Liver (tissue), 9 donors: ENCODE results near the gene NEURL3. TPM values are rescaled to one million over a fixed set of nuclear protein-coding genes. Genes with fewer than 3 reads are reported as not detected.

Source experiments
- DNase-seq: peaks from one replicate; pipeline ENCODE4 v3.0.0-alpha.2; 2017; ENCODE audit warnings: low spot score
- H3K27ac ChIP-seq, 2 donors: one replicate each; pipeline ENCODE4 v1.7.0; 2013; ENCODE audit warnings: inconsistent platforms in 2 of 2, low read length in 2 of 2, control low read depth in 1 of 2, low read depth in 1 of 2, mild to moderate bottlenecking in 1 of 2
- H3K27me3 ChIP-seq, 4 donors: one replicate each; pipeline versions ENCODE4 v1.6.1 to v1.7.0; 2013; ENCODE audit warnings: low read length in 3 of 4, inconsistent platforms in 1 of 4, mild to moderate bottlenecking in 1 of 4, moderate library complexity in 1 of 4; ENCODE audit not compliant: control insufficient read depth in 4 of 4, insufficient read depth in 4 of 4
- H3K36me3 ChIP-seq, 4 donors: one replicate each; pipeline versions ENCODE4 v1.6.1 to v1.7.0; 2013; ENCODE audit warnings: low read length in 3 of 4, mild to moderate bottlenecking in 3 of 4, low read depth in 1 of 4, moderate library complexity in 1 of 4; ENCODE audit not compliant: control insufficient read depth in 4 of 4, insufficient read depth in 3 of 4
- H3K4me1 ChIP-seq, 4 donors: one replicate each; pipeline versions ENCODE4 v1.6.1 to v1.7.0; 2013; ENCODE audit warnings: low read length in 3 of 4, mild to moderate bottlenecking in 3 of 4, moderate library complexity in 1 of 4; ENCODE audit not compliant: control insufficient read depth in 4 of 4, insufficient read depth in 4 of 4
- H3K4me3 ChIP-seq, 3 donors: one replicate each; pipeline versions ENCODE4 v1.6.1 to v1.7.0; 2013; ENCODE audit warnings: low read length in 3 of 3, control low read depth in 1 of 3, low read depth in 1 of 3, mild to moderate bottlenecking in 1 of 3
- H3K9ac ChIP-seq, 2 donors: one replicate each; pipeline ENCODE4 v1.7.0; 2013; ENCODE audit warnings: low read length in 2 of 2, mild to moderate bottlenecking in 2 of 2, moderate library complexity in 2 of 2, control low read depth in 1 of 2, low read depth in 1 of 2
- H3K9me3 ChIP-seq, 4 donors: one replicate each; pipeline versions ENCODE4 v1.6.1 to v1.7.0; 2013; ENCODE audit warnings: low read length in 3 of 4; ENCODE audit not compliant: control insufficient read depth in 4 of 4
- EGR1 ChIP-seq, 2 donors: IDR thresholded peaks; 2 replicates each; pipeline ENCODE4 v1.6.1; 2016 to 2018; ENCODE audit warnings: antibody characterized with exemption in 2 of 2, low read depth in 2 of 2
- FOXA1 ChIP-seq: IDR thresholded peaks from 2 replicates; pipeline ENCODE4 v1.6.1; 2016; ENCODE audit warnings: antibody characterized with exemption
- FOXA2 ChIP-seq: IDR thresholded peaks from 2 replicates; pipeline ENCODE4 v1.6.1; 2016; ENCODE audit warnings: antibody characterized with exemption
- GABPA ChIP-seq, 2 donors: IDR thresholded peaks in 1 of 2; conservative IDR thresholded peaks in 1 of 2; 2 replicates each; pipeline ENCODE4 v1.6.1; 2016; ENCODE audit warnings: antibody characterized with exemption in 2 of 2, mild to moderate bottlenecking in 1 of 2, moderate library complexity in 1 of 2
- HNF4A ChIP-seq, 2 donors: conservative IDR thresholded peaks; 2 replicates each; pipeline ENCODE4 v1.6.1; 2016; ENCODE audit warnings: antibody characterized with exemption in 2 of 2, mild to moderate bottlenecking in 2 of 2
- HNF4G ChIP-seq: IDR thresholded peaks from 2 replicates; pipeline ENCODE4 v1.6.1; 2016; ENCODE audit warnings: antibody characterized with exemption
- JUND ChIP-seq, 2 donors: IDR thresholded peaks; 2 replicates each; pipeline ENCODE4 v1.6.1; 2016; ENCODE audit warnings: antibody characterized with exemption in 2 of 2
- NR2F2 ChIP-seq: IDR thresholded peaks from 2 replicates; pipeline ENCODE4 v1.6.1; 2016; ENCODE audit warnings: antibody characterized with exemption
- RAD21 ChIP-seq, 2 donors: IDR thresholded peaks; 2 replicates each; pipeline ENCODE4 v1.6.1; 2016; ENCODE audit warnings: antibody characterized with exemption in 2 of 2, mild to moderate bottlenecking in 2 of 2
- RXRA ChIP-seq, 2 donors: IDR thresholded peaks; 2 replicates each; pipeline ENCODE4 v1.6.1; 2017 to 2018; ENCODE audit warnings: antibody characterized with exemption in 2 of 2, mild to moderate bottlenecking in 1 of 2
- SP1 ChIP-seq: IDR thresholded peaks from 2 replicates; pipeline ENCODE4 v1.6.1; 2018; ENCODE audit warnings: antibody characterized with exemption, mild to moderate bottlenecking
- TAF1 ChIP-seq: conservative IDR thresholded peaks from 2 replicates; pipeline ENCODE4 v1.6.1; 2016; ENCODE audit warnings: antibody characterized with exemption, mild to moderate bottlenecking
- YY1 ChIP-seq: IDR thresholded peaks from 2 replicates; pipeline ENCODE4 v1.6.1; 2016; ENCODE audit warnings: antibody characterized with exemption, mild to moderate bottlenecking
- WGBS: extraction: QIAGEN DNeasy Blood & Tissue Kit; methylation state at CpG from one replicate; pipeline ENCODE4 v1.1.7; 2013; 5-methylcytosine and 5-hydroxymethylcytosine counted together
- polyA plus RNA-seq, 2 donors: library from polyadenylated mRNA; stranded (reverse) in 1 of 2; unstranded in 1 of 2; fragments of 200-250 nt in 1 of 2; fragments of >200 nt in 1 of 2; fragmentation: Nextera tagmentation in 1 of 2; extraction: Ambion mirVana in 1 of 2; gene quantifications; one replicate each; pipeline versions ENCODE4 v1.2.1 to v1.2.3, GENCODE V29; 2013 to 2015
- total RNA-seq, 2 donors: library from RNA; depleted of rRNA; stranded (reverse); fragments of >200 nt; gene quantifications; one replicate each; pipeline ENCODE4 v1.2.3, GENCODE V29; 2014
- TF ChIP-seq, protein P1 (sequence below): fragments of 150-350 bp; IDR thresholded peaks from 2 replicates; pipeline ENCODE4 v1.5.1; 2017; ENCODE audit warnings: improper control_type of control experiment, low read depth, low read length; ENCODE audit not compliant: missing input control
- TF ChIP-seq, protein P2 (sequence below): IDR thresholded peaks from 2 replicates; pipeline ENCODE4 v1.6.1; 2016; ENCODE audit warnings: antibody characterized with exemption
- TF ChIP-seq, protein P3 (sequence below): IDR thresholded peaks from 2 replicates; pipeline ENCODE4 v1.6.1; 2016; ENCODE audit warnings: antibody characterized with exemption
- TF ChIP-seq, protein P4 (sequence below): IDR thresholded peaks from 2 replicates; pipeline ENCODE4 v1.6.1; 2016; ENCODE audit warnings: antibody characterized with exemption, mild to moderate bottlenecking
- TF ChIP-seq, protein P5 (sequence below): IDR thresholded peaks from 2 replicates; pipeline ENCODE4 v1.6.1; 2016; ENCODE audit warnings: antibody characterized with exemption
- donor health status: healthy.
- donor health status: healthy.
- donor health status: healthy.
- donor health status: healthy.
- donor health status: healthy.

NEURL3 gene
- total and polyA plus RNA-seq, 4 donors = 0.61 to 3.4 (median 1.4) TPM

DNA sequence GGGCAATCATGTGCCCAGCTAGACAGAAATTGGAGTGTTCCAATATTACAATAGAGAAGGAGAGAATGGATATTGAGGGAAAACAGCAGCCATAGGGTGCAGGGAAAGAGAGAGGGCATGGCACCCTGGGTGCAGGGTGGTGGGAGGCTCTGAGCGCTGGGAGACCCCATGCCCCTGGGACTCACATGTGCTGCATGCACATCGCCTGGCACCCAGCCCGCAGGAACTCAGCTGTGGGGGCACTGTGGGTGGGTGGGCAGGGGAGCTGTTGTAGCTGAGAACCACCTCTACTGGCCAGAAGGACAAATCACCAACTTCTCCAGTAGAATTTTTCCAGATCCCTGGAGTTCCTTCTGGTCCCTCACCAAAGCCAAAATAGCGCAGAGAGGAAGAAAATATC is 7.2 kb upstream of the NEURL3 start:
- Histone ChIP-seq H3K9ac (no peak overlapping the region), H3K4me1 (peaks cover 1 to 14% (median 8%) of the 10 kb centered on the region in 4 donors), H3K27ac (no peak overlapping the region), H3K9me3 (peaks cover 0 to 1% (median 0%) of the 10 kb centered on the region in 4 donors), H3K36me3 (no peaks in the 10 kb centered on the region), H3K4me3 (no peak overlapping the region), H3K27me3 (no peaks in the 10 kb centered on the region)
- TF ChIP-seq, protein P1, sequence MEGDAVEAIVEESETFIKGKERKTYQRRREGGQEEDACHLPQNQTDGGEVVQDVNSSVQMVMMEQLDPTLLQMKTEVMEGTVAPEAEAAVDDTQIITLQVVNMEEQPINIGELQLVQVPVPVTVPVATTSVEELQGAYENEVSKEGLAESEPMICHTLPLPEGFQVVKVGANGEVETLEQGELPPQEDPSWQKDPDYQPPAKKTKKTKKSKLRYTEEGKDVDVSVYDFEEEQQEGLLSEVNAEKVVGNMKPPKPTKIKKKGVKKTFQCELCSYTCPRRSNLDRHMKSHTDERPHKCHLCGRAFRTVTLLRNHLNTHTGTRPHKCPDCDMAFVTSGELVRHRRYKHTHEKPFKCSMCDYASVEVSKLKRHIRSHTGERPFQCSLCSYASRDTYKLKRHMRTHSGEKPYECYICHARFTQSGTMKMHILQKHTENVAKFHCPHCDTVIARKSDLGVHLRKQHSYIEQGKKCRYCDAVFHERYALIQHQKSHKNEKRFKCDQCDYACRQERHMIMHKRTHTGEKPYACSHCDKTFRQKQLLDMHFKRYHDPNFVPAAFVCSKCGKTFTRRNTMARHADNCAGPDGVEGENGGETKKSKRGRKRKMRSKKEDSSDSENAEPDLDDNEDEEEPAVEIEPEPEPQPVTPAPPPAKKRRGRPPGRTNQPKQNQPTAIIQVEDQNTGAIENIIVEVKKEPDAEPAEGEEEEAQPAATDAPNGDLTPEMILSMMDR = no peak
- no peak for TF ChIP-seq NR2F2
- TF ChIP-seq, protein P2, sequence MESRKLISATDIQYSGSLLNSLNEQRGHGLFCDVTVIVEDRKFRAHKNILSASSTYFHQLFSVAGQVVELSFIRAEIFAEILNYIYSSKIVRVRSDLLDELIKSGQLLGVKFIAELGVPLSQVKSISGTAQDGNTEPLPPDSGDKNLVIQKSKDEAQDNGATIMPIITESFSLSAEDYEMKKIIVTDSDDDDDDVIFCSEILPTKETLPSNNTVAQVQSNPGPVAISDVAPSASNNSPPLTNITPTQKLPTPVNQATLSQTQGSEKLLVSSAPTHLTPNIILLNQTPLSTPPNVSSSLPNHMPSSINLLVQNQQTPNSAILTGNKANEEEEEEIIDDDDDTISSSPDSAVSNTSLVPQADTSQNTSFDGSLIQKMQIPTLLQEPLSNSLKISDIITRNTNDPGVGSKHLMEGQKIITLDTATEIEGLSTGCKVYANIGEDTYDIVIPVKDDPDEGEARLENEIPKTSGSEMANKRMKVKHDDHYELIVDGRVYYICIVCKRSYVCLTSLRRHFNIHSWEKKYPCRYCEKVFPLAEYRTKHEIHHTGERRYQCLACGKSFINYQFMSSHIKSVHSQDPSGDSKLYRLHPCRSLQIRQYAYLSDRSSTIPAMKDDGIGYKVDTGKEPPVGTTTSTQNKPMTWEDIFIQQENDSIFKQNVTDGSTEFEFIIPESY = no peak
- TF ChIP-seq EGR1 (IDR thresholded peaks at IDR 0.05; ENCODE audit: low read depth in 2 of 2) = no peak
- TF ChIP-seq TAF1 = no peak
- no peak for TF ChIP-seq JUND (IDR thresholded peaks at IDR 0.05)
- no peak for TF ChIP-seq YY1
- TF ChIP-seq HNF4G = no peak
- TF ChIP-seq, protein P3, sequence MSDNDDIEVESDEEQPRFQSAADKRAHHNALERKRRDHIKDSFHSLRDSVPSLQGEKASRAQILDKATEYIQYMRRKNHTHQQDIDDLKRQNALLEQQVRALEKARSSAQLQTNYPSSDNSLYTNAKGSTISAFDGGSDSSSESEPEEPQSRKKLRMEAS = no peak
- no peak for TF ChIP-seq GABPA (IDR thresholded peaks at IDR 0.05 in 1 of 2, conservative IDR thresholded peaks at IDR 0.05 in 1 of 2)
- WGBS = 95% methylated on average over 4 of the region's 4 CpGs
- DNase-seq = no peak

DNA sequence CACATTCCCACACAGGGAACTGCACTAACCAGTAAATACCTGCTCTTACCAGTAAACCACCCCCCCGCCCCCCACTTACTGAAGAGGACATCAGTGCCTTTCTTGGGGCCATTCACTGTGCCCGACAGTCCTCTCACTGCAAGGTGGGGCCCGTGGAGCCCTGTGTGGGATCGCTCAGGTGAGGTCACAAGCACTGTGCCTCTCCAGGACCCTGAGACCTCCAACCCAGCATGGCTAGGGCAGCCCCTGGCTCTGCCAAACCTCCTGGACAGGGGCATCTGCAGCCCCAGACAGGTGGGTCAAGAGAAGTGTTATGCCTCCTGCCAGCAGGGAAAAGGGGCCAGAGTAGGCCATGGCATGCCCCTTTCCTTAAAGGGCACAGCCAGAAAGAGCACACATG is 6.7 kb upstream of the NEURL3 start:
- no peak overlapping the region for H3K27ac ChIP-seq
- DNase-seq = no peak

More for the DNA sequence above, 6.7 kb upstream of the NEURL3 start:
- H3K4me1 ChIP-seq = peaks cover 1 to 18% (median 9%) of the 10 kb centered on the region in 4 donors
- H3K27me3 ChIP-seq = no peaks in the 10 kb centered on the region
- 87% methylated on average over 4 of the region's 4 CpGs for WGBS
- peaks cover 0 to 1% (median 0%) of the 10 kb centered on the region in 4 donors for H3K9me3 ChIP-seq
- TF ChIP-seq, protein P4, sequence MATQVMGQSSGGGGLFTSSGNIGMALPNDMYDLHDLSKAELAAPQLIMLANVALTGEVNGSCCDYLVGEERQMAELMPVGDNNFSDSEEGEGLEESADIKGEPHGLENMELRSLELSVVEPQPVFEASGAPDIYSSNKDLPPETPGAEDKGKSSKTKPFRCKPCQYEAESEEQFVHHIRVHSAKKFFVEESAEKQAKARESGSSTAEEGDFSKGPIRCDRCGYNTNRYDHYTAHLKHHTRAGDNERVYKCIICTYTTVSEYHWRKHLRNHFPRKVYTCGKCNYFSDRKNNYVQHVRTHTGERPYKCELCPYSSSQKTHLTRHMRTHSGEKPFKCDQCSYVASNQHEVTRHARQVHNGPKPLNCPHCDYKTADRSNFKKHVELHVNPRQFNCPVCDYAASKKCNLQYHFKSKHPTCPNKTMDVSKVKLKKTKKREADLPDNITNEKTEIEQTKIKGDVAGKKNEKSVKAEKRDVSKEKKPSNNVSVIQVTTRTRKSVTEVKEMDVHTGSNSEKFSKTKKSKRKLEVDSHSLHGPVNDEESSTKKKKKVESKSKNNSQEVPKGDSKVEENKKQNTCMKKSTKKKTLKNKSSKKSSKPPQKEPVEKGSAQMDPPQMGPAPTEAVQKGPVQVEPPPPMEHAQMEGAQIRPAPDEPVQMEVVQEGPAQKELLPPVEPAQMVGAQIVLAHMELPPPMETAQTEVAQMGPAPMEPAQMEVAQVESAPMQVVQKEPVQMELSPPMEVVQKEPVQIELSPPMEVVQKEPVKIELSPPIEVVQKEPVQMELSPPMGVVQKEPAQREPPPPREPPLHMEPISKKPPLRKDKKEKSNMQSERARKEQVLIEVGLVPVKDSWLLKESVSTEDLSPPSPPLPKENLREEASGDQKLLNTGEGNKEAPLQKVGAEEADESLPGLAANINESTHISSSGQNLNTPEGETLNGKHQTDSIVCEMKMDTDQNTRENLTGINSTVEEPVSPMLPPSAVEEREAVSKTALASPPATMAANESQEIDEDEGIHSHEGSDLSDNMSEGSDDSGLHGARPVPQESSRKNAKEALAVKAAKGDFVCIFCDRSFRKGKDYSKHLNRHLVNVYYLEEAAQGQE = no peak
- TF ChIP-seq SP1 (no peak), HNF4G (no peak), NR2F2 (no peak), HNF4A (conservative IDR thresholded peaks at IDR 0.05) (no peak), YY1 (no peak), RXRA (IDR thresholded peaks at IDR 0.05) (no peak), FOXA1 (no peak), RAD21 (IDR thresholded peaks at IDR 0.05) (no peak), TAF1 (no peak), FOXA2 (no peak), GABPA (IDR thresholded peaks at IDR 0.05 in 1 of 2, conservative IDR thresholded peaks at IDR 0.05 in 1 of 2) (no peak), JUND (IDR thresholded peaks at IDR 0.05) (no peak), EGR1 (IDR thresholded peaks at IDR 0.05; ENCODE audit: low read depth in 2 of 2) (no peak)
- TF ChIP-seq, protein P2 = no peak
- TF ChIP-seq, protein P3 = no peak
- TF ChIP-seq, protein P5, sequence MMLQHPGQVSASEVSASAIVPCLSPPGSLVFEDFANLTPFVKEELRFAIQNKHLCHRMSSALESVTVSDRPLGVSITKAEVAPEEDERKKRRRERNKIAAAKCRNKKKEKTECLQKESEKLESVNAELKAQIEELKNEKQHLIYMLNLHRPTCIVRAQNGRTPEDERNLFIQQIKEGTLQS = no peak
- TF ChIP-seq, protein P1 = no peak
- no peak overlapping the region for H3K4me3 ChIP-seq
- H3K9ac ChIP-seq = no peak overlapping the region
- H3K36me3 ChIP-seq = no peaks in the 10 kb centered on the region
